NCI-H187 treated with DMSO at 0.1 percent for 48 hours (cell line): ENCODE measurements around the gene ZFP36L1.

Source experiments
- DNase-seq: peaks from one replicate; lab custom pipeline; 2025; lab: John Stamatoyannopoulos, UW

Gene ZFP36L1

GRCh38 chr14:68792979-68793733, at the start of gene ZFP36L1:
TSS of gene ZFP36L1 (minus strand) at chr14:68793067. CDS start at chr14:68792938, 129 bp downstream.
- no peak for DNase-seq

GRCh38 chr14:68842298-68842697, 49.4 kb upstream of the ZFP36L1 start:
- DNase-seq = no peak

GRCh38 chr14:68841016-68841809, 48.3 kb upstream of the ZFP36L1 start:
- no peak for DNase-seq

- DNase-seq = no peak
These were observed 47.6 kb upstream of the ZFP36L1 start for GRCh38 chr14:68840454-68840853.

GRCh38 chr14:68836082-68836481, 43.2 kb upstream of the ZFP36L1 start:
- no peak for DNase-seq

GRCh38 chr14:68834816-68835215, 41.9 kb upstream of the ZFP36L1 start:
- no peak for DNase-seq

- DNase-seq = no peak
These were observed 35.8 kb upstream of the ZFP36L1 start for GRCh38 chr14:68828698-68829097.

GRCh38 chr14:68825729-68826128, 32.9 kb upstream of the ZFP36L1 start:
- no peak for DNase-seq

GRCh38 chr14:68824517-68825347, 31.9 kb upstream of the ZFP36L1 start:
- no peak for DNase-seq

GRCh38 chr14:68824207-68824516, 31.3 kb upstream of the ZFP36L1 start:
- no peak for DNase-seq

- no peak for DNase-seq
These were observed 30.8 kb upstream of the ZFP36L1 start for GRCh38 chr14:68823434-68824206.

GRCh38 chr14:68822926-68823325, 30.1 kb upstream of the ZFP36L1 start:
- DNase-seq = no peak

- DNase-seq = no peak
These were observed 29.3 kb upstream of the ZFP36L1 start for GRCh38 chr14:68822132-68822651.

- DNase-seq = no peak
These were observed 28.3 kb upstream of the ZFP36L1 start for GRCh38 chr14:68820999-68821683.

GRCh38 chr14:68820536-68820935, 27.7 kb upstream of the ZFP36L1 start:
- no peak for DNase-seq

- no peak for DNase-seq
These were observed 27.3 kb upstream of the ZFP36L1 start for GRCh38 chr14:68820119-68820518.

- DNase-seq = no peak
These were observed 26.4 kb upstream of the ZFP36L1 start for GRCh38 chr14:68819260-68819691.

- DNase-seq = no peak
These were observed 24.8 kb upstream of the ZFP36L1 start for GRCh38 chr14:68817506-68818212.

GRCh38 chr14:68816943-68817430, 24.1 kb upstream of the ZFP36L1 start:
- DNase-seq = no peak
